Peyer's patch (tissue), 4 donors: Measurements from ENCODE around the gene VARS1.

Source experiments
- CTCF ChIP-seq, 6 experiments: fragments of 450-650 bp in 4 of 6; fragments of 200-600 bp in 2 of 6; sonication (generic) in 1 of 6; IDR thresholded peaks; one replicate each; pipeline ENCODE4 v1.5.1; 2017 to 2019; ENCODE audit warnings: antibody characterized with exemption in 6 of 6, mild to moderate bottlenecking in 3 of 6, moderate library complexity in 1 of 6
- POLR2A ChIP-seq, 2 donors: fragments of 450-650 bp; IDR thresholded peaks; one replicate each; pipeline ENCODE4 v1.5.1; 2017; ENCODE audit warnings: antibody characterized with exemption in 2 of 2, mild to moderate bottlenecking in 2 of 2, moderate library complexity in 2 of 2

DNA sequence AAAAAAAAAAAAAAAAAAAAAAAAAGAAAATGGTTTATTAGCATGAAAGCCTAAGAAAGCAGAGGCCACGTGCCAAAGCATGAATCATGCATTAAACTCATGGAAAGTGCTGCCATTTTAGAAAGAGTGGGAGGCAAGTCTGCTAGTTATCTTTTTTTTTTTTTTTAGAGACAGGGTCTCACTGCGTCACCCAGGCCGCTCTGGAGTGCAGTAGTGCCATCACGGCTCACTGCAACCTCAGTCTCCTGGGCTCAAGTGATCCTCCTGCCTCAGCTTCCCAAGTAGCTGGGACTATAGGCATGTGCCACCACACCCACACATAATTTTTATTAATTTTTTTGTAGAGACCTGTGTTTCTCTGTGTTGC is 23.6 kb downstream of the VARS1 start:
- TF ChIP-seq POLR2A (IDR thresholded peaks at IDR 0.05) = no peak
- no peak for TF ChIP-seq CTCF (IDR thresholded peaks at IDR 0.05)
